DMS153 treated with DMSO at 0.1 percent for 48 hours (cell line): ENCODE data around the gene ITPRIP.
A peak's percentile ranks its signal among the peaks of the same experiment; 100 is the strongest.

Source experiments
- DNase-seq: peaks from one replicate; lab custom pipeline; 2025; ENCODE audit not compliant: unreplicated experiment; lab: John Stamatoyannopoulos, UW

The ITPRIP gene

DNA sequence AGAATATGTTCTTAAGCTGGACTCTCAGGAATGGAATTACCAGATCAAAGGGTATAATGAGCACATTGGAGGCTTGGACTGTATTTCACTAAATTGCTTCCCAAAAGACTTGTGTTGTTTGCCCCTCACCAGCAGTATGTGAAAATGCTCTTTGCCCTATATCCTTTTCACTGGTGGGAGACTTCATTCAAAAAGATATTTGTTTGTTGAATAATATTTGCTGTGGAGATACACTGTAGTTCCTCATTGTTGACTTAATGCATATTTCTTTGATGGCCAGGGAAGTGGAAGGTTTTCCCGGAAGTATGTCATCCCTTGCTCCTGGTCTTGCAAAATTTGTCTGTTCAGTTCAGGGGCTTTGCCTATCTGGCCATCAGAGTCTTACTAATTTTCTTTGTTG lies 49.9 kb downstream of the ITPRIP start:
- no peak for DNase-seq

DNA sequence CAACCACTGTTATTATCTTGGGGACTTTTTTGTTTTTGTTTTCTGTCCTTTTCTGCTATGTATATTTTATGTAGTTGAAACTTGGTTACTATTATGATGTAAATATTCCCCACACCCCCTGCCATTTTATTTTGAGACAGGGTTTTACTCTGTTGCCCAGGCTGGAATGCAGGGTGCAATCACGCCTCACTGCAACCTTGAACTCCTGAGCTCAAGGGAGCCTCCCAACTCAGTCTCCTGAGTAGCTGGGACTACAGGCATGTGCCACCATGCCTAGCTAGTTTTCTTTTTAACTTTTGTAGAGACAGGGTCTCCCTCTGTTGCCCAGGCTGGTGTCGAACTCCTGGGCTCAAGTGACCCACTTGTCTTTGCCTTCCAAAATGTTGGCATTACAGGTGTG lies 51.3 kb downstream of the ITPRIP start:
- DNase-seq, result no peak

DNA sequence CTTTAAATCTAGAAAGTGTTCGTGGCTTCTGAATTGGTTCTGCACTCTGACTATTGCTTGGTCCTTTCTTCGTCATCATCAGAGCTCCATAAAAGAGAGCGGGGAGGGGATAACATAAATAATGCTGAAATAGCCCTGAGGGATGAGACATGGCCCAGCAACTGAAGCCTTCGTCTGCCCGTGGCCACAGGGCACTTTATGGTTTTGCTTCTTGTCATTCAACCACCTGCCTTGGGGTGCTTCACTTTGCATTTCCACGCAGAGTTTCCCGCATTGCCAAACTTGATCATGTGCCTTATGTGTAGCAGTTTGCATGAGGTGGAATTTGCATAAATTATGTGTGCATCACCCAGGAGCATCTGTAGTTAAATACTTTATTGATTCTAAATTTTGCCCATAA lies 53.4 kb downstream of the ITPRIP start:
- no peak for DNase-seq

DNA sequence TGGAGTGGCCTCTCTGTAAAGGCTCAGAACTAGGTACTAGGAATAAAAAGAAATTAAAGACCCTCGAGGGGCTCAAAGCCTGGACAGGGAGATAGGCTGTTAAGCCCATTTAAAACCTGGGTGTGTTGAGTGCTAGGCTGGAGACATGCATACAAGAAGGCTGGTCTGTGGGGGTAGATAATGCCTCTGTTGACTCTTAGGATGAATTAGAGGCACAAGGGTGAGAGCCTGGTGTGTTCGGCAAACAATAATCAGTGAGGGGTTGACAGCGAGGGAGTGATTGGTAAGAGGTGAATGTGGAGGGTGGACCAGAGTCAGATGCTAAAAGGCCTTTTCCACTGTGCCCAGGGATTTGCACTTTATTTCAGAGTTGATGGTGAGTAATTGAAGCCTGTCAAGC lies 56.6 kb downstream of the ITPRIP start:
- DNase-seq, result no peak

DNA sequence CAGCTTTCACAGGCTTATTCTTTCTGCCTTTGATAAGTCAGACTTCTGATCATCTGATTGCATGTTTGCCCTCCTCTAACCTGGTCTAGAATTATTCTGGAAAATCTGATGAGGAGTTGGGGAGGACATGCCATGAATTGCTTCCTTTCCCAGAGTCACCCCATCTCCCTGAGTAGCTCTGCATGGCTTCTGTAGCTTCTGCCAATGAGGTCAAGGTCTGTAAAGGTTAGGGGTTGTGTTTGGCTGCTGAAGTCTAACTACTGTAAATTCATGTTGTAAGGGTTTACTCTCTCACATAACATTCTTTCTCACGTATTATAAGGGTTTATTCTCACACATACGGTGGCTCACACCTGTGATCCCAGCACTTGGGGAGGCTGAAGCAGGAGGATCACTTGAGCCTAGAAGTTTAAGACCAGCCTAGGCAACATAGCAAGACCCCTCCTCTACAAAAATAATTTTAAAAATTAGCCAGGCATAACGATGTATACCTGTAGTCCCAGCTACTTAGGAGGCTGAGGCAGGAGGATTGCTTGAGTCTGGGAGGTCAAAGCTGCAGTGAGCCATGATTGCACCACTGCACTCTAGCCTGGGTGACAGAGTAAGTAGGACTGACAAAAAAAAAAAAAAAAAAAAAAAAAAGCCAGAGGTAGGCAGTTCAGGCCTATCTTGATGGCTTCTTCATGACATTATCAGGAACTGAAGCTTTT lies 58.6 kb downstream of the ITPRIP start:
- no peak for DNase-seq

DNA sequence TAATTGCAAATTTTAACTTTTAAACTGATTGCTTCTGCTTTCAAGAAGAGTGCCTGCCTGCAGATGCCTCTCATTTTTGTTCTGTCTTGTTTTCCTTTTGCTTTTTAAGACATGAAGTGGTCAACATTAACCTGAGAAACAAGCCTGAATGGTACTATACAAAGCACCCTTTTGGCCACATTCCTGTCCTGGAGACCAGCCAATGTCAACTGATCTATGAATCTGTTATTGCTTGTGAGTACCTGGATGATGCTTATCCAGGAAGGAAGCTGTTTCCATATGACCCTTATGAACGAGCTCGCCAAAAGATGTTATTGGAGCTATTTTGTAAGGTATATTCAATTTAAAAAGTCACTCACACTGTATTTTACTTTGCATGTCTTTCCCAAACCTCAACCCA lies 60.5 kb downstream of the ITPRIP start:
- peak; percentile 86 for DNase-seq

DNA sequence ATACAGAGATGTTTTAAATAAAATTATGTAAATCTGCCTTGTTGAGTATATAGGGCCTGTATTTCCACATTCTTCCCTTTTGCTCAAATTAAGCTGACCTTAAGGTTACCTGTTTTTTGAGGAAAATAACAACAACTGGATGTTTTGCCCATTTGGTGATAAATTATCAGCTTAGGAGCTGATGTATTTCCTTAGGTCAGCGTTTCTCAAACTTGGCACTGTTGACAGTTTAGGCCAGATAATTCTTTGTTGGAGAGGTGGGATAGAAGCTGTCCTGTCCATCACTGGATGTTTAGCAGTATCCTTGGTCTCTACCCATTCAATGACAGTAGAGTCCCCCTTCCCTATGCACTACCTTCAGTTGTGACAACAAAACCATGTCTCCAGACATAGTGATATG lies 62.1 kb downstream of the ITPRIP start:
- DNase-seq, result no peak

DNA sequence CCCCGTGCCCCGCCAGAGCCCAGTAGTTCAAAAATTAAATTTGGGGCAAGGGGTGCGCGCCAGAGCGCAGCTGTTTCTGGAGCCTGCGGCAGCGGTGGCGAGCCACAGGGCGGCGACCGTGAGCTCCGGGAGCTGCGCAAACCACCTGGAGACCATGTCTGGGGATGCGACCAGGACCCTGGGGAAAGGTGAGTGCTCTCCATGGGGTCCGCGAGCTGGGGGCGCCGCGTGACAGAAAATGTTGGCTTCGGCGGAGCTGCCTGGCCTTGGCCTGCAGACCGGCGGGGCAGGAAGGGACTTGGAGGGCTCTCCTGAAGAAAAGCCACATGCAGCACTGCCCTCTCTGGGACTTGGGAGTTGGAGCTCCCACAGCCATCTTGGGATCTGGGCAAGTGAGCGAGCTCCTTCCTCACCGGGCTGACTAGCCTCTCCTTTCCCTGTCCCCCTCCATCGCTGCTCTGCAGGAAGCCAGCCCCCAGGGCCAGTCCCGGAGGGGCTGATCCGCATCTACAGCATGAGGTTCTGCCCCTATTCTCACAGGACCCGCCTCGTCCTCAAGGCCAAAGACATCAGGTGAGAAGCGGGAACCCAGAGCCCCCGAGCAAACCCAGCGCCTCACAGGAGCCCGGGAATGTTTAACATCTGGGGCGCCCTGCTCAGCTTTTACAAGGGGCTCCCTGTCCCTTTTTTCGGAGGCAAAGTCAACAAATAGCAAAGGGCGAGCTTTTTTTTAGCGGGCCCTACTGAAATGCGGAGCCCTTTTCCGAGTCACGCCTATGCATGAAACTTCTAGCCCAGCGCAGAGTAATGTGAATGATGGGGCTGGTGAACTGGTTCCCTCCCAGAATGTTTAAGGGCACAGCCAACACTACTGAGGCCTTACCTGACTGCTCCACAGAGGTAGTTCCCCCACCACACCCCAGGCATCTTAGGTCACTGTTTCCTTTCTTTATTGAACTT lies 63.2 kb downstream of the ITPRIP start:
- no peak for DNase-seq

DNA sequence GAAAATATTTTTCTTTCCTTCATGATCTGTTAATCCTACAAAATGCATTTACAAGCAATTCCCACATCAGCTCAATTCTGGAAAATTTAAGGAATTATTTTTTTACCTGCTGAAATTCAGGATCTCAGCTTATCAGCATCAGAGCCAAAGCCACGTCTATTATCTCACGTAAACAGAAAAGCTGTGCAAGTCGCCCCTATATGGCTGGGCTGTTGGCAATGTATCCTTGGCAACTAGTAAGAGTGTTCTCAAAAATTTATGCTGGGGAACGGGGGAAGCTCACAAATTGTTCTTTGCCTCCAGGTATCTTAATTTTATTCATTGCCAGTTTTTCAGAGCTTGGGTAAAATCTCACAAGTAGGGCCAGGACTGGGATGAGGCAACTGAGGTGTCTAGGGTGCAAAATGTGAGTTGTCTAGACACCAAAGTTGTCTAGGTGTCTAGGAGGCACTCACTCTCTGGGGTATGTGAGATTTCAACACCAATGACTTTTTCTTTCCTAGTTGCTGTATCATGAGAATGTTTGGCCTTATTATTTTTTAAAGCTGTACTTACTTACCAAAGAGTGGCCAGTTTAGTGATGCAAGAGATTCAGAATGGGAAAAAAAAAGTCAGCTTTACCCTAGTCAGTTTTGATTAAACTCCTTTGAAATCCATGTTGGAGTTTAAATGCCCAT lies 64.2 kb downstream of the ITPRIP start:
- no peak for DNase-seq

DNA sequence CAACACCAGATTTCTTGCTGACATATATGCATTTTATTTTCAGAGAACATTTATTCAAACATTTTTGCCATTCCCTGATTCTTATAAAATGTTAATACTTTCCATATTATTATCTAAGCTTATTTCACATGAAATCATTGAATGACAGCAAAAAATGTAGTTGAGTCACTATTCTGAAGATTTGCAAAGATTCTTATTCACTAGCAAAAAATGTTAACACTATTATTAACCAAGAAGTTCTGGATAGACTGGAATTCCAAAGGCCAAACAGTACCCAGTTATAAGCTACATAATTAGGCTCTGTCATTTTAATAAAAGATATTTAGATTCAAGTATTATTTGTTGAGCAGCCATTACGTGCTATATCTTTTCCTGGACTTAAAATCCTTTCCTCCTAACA lies 65.0 kb downstream of the ITPRIP start:
- DNase-seq, result no peak

DNA sequence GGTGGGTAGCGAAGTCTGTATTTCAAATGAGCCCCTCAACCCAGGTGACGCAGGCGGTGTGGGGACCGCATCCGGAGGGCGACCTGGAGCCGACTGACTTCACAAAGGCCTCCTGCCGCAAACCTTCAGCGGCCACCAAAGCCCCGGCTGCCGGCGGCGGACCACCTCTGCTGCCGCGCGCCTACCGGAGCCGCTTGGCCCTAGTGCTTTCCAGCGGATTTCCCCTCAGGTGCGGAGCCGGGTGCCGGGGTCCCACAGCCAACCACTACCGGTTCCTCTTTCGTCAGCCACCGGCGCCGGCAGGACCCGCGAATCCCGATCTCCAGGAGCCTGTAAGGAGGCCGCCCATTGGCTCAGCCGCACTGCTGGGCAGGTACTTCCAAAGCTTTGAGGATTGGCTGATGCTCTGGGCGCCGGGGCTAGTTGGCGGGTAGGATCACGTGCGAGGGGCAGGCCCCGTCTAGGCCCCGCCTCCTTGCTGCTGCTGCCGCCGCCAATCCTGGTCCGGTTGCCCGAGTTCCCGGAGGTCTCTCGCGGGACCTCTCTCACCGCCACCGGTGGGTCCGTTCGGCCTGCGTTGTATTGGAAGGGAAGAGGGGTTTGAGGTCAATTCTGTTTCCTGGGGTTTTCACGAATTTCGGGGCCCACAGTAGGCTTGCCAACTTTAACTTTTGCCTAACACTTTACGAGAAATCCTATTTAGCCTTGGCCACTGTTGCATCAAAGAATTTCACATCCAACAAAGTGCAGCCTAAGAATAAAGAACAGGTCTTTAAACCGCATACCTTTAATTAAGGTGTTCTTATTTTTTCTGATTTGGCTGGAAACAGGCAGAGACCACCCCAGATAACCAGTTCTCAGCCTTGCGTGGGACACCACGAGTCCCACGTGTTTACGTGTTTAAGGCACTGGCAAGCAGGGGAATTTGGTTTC lies 69.3 kb downstream of the ITPRIP start, which contains the start of gene GSTO2:
Gene GSTO2 (plus strand): TSS at position 472 of the 933 bp plus-strand sequence. CDS start 5,732 bp downstream, outside the sequence.
- DNase-seq, result peak; percentile 98

DNA sequence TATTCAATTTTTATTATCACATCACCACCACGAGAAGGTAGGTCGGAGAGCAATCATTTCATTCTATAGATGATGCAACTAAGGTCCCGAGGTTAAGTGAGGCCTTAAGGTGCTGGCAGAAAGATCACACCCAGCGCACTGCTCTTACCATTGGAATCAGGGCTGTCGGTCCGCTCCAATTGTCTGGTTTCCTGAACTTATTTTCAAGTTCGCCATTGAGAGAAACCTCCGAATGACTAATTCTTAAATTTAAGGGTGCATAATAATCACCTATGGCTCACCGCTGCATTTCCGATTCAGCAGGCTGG lies 69.9 kb downstream of the ITPRIP start:
- DNase-seq, result no peak

DNA sequence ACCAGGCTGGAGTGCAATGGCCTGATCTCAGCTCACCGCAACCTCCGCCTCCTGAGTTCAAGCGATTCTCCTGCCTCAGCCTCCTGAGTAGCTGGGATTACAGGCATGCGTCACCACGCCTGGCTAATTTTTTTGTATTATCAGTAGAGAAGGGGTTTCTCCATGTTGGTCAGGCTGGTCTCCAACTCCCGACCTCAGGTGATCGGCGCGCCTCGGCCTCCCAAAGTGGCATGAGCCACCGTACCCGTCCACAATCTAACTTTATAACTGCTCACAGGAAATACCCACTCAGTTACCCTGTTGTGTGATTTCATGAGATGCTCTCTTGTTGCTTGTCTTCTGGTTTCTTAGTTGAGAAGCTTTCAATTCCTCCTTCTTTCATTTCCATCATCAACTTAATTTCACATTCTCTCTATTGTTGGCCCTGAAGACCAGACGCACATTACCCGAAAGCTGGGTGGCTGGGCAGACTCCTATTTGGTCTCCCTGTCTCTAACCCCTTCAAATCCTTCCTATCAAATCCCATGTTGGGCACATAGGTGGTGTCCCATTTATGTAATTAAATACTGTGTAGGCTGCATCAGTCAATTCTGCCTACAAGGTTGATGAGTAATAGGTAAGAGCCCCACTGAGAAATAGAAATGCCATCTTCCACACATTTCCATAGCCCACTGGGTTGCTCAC lies 70.4 kb downstream of the ITPRIP start:
- no peak for DNase-seq

DNA sequence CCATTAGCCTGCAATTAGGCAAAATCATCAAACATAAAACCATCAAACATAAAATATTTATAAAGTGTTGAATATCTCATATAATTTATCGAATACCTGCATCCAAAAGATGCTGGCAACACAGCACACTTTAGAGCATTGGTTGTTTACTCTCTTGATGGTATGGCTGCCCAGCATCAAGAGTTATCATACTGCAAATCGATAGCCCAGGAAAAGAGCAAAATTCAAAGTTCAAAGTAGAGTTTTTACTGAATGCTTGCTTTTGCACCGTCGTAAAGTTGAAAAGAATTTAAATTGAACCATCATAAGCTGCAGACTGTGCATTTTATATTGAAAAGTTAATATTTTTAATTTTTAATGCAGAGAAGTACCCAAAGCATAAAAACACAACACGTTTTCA lies 73.5 kb downstream of the ITPRIP start:
- DNase-seq, result no peak

DNA sequence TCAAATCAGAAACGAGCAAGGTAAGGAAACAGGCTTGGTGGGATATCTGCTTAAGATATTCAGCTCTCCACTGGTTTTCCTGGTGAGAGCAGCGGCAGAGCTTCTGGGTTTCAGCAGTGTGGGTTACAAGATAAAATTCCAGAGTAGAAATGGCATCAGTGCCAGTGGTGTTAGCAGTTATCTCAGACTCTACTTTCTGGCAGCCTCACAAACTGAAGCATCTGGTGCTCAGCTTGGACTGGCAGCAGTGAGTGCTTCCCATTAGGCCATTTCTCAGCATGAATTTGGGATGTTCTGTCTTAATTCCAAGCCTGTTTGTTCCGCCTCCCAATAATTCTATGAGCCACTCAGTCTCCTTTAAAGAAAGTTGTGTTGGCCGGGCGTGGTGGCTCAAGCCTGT lies 76.2 kb downstream of the ITPRIP start:
- DNase-seq, result no peak

DNA sequence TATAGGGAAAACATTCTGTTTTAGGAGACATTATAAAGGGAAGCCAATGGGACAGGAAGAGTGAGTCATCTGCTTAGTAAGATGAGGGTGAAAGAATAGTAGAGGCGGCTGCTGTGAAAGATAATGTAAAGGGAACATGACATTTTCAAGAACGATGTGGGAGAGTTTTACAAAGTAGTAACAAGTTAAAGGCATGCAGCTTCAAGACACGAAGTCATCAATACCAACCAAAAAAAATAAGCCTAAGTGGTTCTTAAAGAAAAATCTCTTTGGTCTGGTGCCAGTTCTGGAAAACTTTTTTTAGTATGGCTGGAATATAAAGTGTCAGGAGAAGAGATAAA lies 77.5 kb downstream of the ITPRIP start:
- DNase-seq, result no peak

DNA sequence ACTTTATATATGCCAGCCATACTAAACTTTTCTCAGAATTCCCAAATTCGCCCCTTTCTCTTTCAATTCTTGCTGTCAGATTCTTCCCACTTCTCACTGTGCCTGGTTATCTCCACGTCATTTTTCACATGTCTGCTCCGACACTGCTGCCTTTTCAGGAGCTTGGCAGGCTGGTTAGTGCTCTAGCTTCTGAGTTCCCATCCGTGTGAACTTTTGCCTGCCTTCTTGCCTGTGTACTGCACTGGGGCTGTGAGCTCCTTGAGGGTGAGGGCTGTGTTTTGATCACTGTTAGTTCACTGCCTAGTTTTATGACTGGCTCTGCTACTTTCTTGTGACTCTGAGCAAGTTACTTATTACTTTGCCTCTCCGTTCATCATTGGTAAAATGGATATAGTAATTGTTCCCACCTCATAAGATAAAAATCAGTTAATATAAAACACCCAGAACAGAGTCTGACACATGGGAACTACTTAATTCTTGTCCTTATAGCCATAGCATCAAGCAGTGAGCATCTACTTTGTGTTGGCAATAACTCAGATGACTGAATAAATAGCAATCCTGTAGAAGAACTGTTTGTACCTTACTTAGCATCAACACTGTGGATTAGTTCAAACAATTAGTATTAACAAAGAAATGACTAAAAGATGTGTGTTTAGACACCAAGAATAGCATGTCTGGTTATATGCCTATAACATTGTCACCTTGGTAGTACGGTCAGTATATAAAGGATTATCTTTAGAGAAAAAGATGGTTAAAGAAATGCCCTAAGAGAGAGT lies 78.1 kb downstream of the ITPRIP start:
- no peak for DNase-seq
